ENCODE data around the gene SOX6. TPM values are rescaled to one million over a fixed set of nuclear protein-coding genes. Genes with fewer than 3 reads are reported as not detected.

The SOX6 gene
- total RNA-seq, 1 donor from 2014 or later: 19.6 TPM

- DNase-seq (ENCODE audit: low read depth, low spot score): no peak
- Mint-ChIP-seq H3K9me3 (no peaks in the 10 kb centered on the region), H3K4me1 (peaks cover 13% of the 10 kb centered on the region), H3K4me3 (peak overlapping the region; percentile 16), H3K27ac (ENCODE audit: unreplicated experiment) (no peak overlapping the region), H3K36me3 (ENCODE audit: low read depth) (peaks cover 4% of the 10 kb centered on the region), H3K27me3 (ENCODE audit: low read depth) (no peaks in the 10 kb centered on the region)
- no peak for TF ChIP-seq CTCF (conservative IDR thresholded peaks at IDR 0.05)
Measured at GRCh38 chr11:16318320-16318719, 38.0 kb downstream of the SOX6 start.

- H3K4me1 Mint-ChIP-seq: peaks cover 13% of the 10 kb centered on the region
- H3K4me3 Mint-ChIP-seq: no peak overlapping the region
- no peaks in the 10 kb centered on the region for H3K9me3 Mint-ChIP-seq
- DNase-seq (ENCODE audit: low read depth, low spot score): no peak
- TF ChIP-seq CTCF (conservative IDR thresholded peaks at IDR 0.05): no peak
- H3K36me3 Mint-ChIP-seq (ENCODE audit: low read depth): peaks cover 4% of the 10 kb centered on the region
- no peaks in the 10 kb centered on the region for H3K27me3 Mint-ChIP-seq (ENCODE audit: low read depth)
- H3K27ac Mint-ChIP-seq (ENCODE audit: unreplicated experiment): no peak overlapping the region
Measured at GRCh38 chr11:16317712-16318111, 38.6 kb downstream of the SOX6 start.

- Mint-ChIP-seq H3K27ac (ENCODE audit: unreplicated experiment) (no peak overlapping the region), H3K36me3 (ENCODE audit: low read depth) (no peaks in the 10 kb centered on the region), H3K27me3 (ENCODE audit: low read depth) (no peaks in the 10 kb centered on the region), H3K4me1 (peaks cover 15% of the 10 kb centered on the region), H3K4me3 (no peak overlapping the region), H3K9me3 (no peaks in the 10 kb centered on the region)
- no peak for DNase-seq (ENCODE audit: low read depth, low spot score)
- no peak for TF ChIP-seq CTCF (conservative IDR thresholded peaks at IDR 0.05)
Measured at GRCh38 chr11:16313846-16314245, 42.5 kb downstream of the SOX6 start.

GRCh38 chr11:16312233-16312765, 44.0 kb downstream of the SOX6 start:
- no peak for TF ChIP-seq CTCF (conservative IDR thresholded peaks at IDR 0.05)
- peaks cover 23% of the 10 kb centered on the region for H3K4me1 Mint-ChIP-seq
- H3K4me3 Mint-ChIP-seq: no peak overlapping the region
- H3K27ac Mint-ChIP-seq (ENCODE audit: unreplicated experiment): no peak overlapping the region
- H3K36me3 Mint-ChIP-seq (ENCODE audit: low read depth): no peaks in the 10 kb centered on the region
- H3K9me3 Mint-ChIP-seq: no peaks in the 10 kb centered on the region
- no peak for DNase-seq (ENCODE audit: low read depth, low spot score)
- no peaks in the 10 kb centered on the region for H3K27me3 Mint-ChIP-seq (ENCODE audit: low read depth)

GRCh38 chr11:16311831-16312230, 44.5 kb downstream of the SOX6 start:
- no peak overlapping the region for H3K27ac Mint-ChIP-seq (ENCODE audit: unreplicated experiment)
- no peaks in the 10 kb centered on the region for H3K36me3 Mint-ChIP-seq (ENCODE audit: low read depth)
- DNase-seq (ENCODE audit: low read depth, low spot score): no peak
- no peaks in the 10 kb centered on the region for H3K27me3 Mint-ChIP-seq (ENCODE audit: low read depth)
- no peaks in the 10 kb centered on the region for H3K9me3 Mint-ChIP-seq
- H3K4me3 Mint-ChIP-seq: no peak overlapping the region
- TF ChIP-seq CTCF (conservative IDR thresholded peaks at IDR 0.05): no peak
- H3K4me1 Mint-ChIP-seq: peaks cover 23% of the 10 kb centered on the region

All from neural crest cell (in vitro differentiated cells).